ENCODE results near the gene CAMTA1.

Gene CAMTA1

GRCh38 chr1:6750490-6750889 lies 34.8 kb upstream of the CAMTA1 start:
- no peak overlapping the region for H3K27ac ChIP-seq (ENCODE audit: low read depth, low read length)
- H3K9me3 ChIP-seq (ENCODE audit: insufficient read depth, low read length): no peaks in the 10 kb centered on the region
- H3K9ac ChIP-seq (ENCODE audit: low read length): no peak overlapping the region
- TF ChIP-seq, protein P1, sequence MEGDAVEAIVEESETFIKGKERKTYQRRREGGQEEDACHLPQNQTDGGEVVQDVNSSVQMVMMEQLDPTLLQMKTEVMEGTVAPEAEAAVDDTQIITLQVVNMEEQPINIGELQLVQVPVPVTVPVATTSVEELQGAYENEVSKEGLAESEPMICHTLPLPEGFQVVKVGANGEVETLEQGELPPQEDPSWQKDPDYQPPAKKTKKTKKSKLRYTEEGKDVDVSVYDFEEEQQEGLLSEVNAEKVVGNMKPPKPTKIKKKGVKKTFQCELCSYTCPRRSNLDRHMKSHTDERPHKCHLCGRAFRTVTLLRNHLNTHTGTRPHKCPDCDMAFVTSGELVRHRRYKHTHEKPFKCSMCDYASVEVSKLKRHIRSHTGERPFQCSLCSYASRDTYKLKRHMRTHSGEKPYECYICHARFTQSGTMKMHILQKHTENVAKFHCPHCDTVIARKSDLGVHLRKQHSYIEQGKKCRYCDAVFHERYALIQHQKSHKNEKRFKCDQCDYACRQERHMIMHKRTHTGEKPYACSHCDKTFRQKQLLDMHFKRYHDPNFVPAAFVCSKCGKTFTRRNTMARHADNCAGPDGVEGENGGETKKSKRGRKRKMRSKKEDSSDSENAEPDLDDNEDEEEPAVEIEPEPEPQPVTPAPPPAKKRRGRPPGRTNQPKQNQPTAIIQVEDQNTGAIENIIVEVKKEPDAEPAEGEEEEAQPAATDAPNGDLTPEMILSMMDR (IDR thresholded peaks at IDR 0.05; ENCODE audit: insufficient read depth, low read length, poor library complexity, severe bottlenecking): no peak
- no peak for TF ChIP-seq EZH2phosphoT487 (conservative IDR thresholded peaks at IDR 0.05; ENCODE audit: low read length)
- no peak overlapping the region for H3K4me3 ChIP-seq (ENCODE audit: insufficient read depth, low read length, poor library complexity, severe bottlenecking)
- no peaks in the 10 kb centered on the region for H4K20me1 ChIP-seq (ENCODE audit: low read depth, low read length)
- no peaks in the 10 kb centered on the region for H3F3A ChIP-seq (ENCODE audit: insufficient read depth)
- no peak overlapping the region for H2AFZ ChIP-seq (ENCODE audit: low read depth, low read length, severe bottlenecking)
- no peaks in the 10 kb centered on the region for H3K27me3 ChIP-seq (ENCODE audit: low read length)
- no peaks in the 10 kb centered on the region for H3K36me3 ChIP-seq (ENCODE audit: low read length)
- no peaks in the 10 kb centered on the region for H3K9me2 ChIP-seq (replicated peaks; ENCODE audit: insufficient read depth, low read length)
- H3K4me2 ChIP-seq (ENCODE audit: low read depth, low read length, poor library complexity, severe bottlenecking): no peak overlapping the region
- H3K79me2 ChIP-seq (ENCODE audit: insufficient read depth, low read length): no peaks in the 10 kb centered on the region

DNA sequence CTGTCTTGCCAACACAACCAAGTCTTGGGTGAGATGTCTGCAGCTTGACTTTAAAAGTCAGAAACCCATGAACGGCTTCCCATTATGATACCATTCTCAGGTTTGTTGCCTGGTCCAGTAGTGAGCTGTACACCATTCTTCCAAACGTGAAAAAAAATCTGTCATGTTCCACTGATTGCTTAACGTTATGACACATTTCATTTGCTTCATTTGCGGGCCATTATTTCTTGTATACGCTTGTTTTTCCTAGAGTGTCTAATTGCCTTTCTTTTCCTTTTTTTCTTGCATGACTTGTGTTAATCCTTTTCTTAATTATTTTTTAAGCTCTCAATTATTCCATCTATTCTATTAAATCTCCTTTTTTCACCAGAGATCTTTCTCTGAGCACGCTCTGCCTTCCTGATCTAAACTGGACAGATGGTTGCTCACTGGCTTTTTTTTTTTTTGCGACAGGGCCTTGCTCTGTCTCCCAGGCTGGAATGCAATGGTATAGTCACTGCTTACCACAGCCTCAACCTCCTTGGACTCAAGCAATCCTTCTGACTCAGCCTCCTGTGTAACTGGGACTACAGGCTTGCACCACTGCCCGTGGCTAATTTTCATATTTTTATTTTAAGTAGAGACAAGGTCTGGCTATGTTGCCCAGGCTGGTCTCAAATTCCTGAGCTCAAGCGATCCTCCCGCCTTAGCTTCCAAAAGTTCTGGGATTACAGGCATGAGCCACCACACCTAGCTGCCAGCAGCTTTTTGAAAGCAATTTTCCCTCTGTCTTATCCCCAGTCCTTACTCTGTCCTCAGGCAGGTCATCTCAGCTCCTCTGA lies 31.7 kb upstream of the CAMTA1 start:
- Histone ChIP-seq H3K79me2 (ENCODE audit: insufficient read depth, low read length) (no peaks in the 10 kb centered on the region), H3K9me2 (replicated peaks; ENCODE audit: insufficient read depth, low read length) (no peaks in the 10 kb centered on the region), H3K4me2 (ENCODE audit: low read depth, low read length, poor library complexity, severe bottlenecking) (no peak overlapping the region), H3K36me3 (ENCODE audit: low read length) (no peaks in the 10 kb centered on the region), H2AFZ (ENCODE audit: low read depth, low read length, severe bottlenecking) (no peak overlapping the region), H3F3A (ENCODE audit: insufficient read depth) (no peaks in the 10 kb centered on the region), H3K9ac (ENCODE audit: low read length) (no peak overlapping the region), H3K27me3 (ENCODE audit: low read length) (no peaks in the 10 kb centered on the region), H3K27ac (ENCODE audit: low read depth, low read length) (no peak overlapping the region), H3K4me3 (ENCODE audit: insufficient read depth, low read length, poor library complexity, severe bottlenecking) (no peak overlapping the region), H3K9me3 (ENCODE audit: insufficient read depth, low read length) (no peaks in the 10 kb centered on the region), H4K20me1 (ENCODE audit: low read depth, low read length) (no peaks in the 10 kb centered on the region)
- TF ChIP-seq, protein P1 (IDR thresholded peaks at IDR 0.05; ENCODE audit: insufficient read depth, low read length, poor library complexity, severe bottlenecking): no peak
- no peak for TF ChIP-seq EZH2phosphoT487 (conservative IDR thresholded peaks at IDR 0.05; ENCODE audit: low read length)

GRCh38 chr1:6756457-6756856 lies 28.8 kb upstream of the CAMTA1 start:
- Histone ChIP-seq H4K20me1 (ENCODE audit: low read depth, low read length) (no peaks in the 10 kb centered on the region), H3K27ac (ENCODE audit: low read depth, low read length) (no peak overlapping the region), H2AFZ (ENCODE audit: low read depth, low read length, severe bottlenecking) (no peak overlapping the region), H3K4me3 (ENCODE audit: insufficient read depth, low read length, poor library complexity, severe bottlenecking) (no peak overlapping the region), H3K9me3 (ENCODE audit: insufficient read depth, low read length) (no peaks in the 10 kb centered on the region), H3K79me2 (ENCODE audit: insufficient read depth, low read length) (no peaks in the 10 kb centered on the region), H3K9ac (ENCODE audit: low read length) (no peak overlapping the region), H3K9me2 (replicated peaks; ENCODE audit: insufficient read depth, low read length) (no peaks in the 10 kb centered on the region), H3F3A (ENCODE audit: insufficient read depth) (no peaks in the 10 kb centered on the region), H3K36me3 (ENCODE audit: low read length) (no peaks in the 10 kb centered on the region), H3K4me2 (ENCODE audit: low read depth, low read length, poor library complexity, severe bottlenecking) (no peak overlapping the region), H3K27me3 (ENCODE audit: low read length) (no peaks in the 10 kb centered on the region)
- TF ChIP-seq, protein P1 (IDR thresholded peaks at IDR 0.05; ENCODE audit: insufficient read depth, low read length, poor library complexity, severe bottlenecking): no peak
- no peak for TF ChIP-seq EZH2phosphoT487 (conservative IDR thresholded peaks at IDR 0.05; ENCODE audit: low read length)

Data from SU-DHL-6 (cell line).